SHP77 treated with DMSO at 0.1 percent for 48 hours (cell line): ENCODE data around the gene TEKT3.

Experiments
- DNase-seq: peaks from one replicate; lab custom pipeline; 2025; lab: John Stamatoyannopoulos, UW

TEKT3 gene

DNA sequence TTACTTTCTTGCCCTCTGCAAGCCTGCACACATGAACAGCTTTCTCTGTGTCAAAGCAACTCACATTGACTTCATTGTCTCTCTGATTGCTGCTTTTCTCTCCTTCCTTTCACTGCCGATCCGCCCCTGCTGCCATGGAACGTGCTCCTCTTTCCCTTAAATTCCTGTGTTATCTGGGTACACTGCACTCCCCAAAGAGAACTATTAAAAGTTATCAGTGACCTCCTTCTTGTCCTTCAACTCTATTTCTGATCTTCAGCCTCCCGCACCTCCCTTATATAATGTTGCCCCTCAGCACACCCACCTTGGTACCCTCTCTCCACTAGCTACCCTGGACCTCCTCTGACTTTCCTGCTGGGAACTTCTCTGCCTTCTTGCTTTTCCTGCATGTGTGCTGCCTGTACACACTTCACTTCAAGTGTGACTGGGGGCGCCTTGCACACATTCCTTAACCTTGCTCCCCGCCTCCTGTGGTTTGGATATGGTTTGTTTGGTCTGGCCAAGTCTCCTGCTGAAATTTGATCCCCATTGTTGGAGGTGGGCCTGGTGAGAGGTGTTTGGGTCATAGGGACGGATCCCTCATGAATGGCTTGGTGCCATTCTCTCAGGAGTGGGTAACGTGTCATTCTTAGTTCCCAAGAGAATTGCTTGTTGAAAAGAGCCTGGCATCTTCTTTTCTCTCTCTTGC is 49.6 kb downstream of the TEKT3 start:
- DNase-seq = no peak

DNA sequence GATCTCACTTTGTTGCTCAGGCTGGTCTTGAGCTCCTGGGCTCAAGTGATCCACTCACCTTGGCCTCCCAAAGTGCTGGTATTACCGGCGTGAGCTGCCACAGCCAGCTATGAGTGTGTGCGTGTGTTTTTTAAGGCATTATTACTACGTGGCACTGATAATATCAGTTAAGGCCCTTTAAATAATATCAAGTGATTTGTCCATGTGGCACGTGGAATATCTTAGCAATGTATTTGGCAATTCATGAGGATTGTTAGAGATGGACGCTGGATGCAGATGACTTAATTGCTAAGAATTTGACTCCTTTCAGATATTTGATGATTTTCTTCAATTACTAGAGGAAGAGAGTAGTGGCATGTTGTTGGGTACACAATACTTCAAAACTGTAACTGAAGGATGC is 50.8 kb downstream of the TEKT3 start:
- DNase-seq = no peak

DNA sequence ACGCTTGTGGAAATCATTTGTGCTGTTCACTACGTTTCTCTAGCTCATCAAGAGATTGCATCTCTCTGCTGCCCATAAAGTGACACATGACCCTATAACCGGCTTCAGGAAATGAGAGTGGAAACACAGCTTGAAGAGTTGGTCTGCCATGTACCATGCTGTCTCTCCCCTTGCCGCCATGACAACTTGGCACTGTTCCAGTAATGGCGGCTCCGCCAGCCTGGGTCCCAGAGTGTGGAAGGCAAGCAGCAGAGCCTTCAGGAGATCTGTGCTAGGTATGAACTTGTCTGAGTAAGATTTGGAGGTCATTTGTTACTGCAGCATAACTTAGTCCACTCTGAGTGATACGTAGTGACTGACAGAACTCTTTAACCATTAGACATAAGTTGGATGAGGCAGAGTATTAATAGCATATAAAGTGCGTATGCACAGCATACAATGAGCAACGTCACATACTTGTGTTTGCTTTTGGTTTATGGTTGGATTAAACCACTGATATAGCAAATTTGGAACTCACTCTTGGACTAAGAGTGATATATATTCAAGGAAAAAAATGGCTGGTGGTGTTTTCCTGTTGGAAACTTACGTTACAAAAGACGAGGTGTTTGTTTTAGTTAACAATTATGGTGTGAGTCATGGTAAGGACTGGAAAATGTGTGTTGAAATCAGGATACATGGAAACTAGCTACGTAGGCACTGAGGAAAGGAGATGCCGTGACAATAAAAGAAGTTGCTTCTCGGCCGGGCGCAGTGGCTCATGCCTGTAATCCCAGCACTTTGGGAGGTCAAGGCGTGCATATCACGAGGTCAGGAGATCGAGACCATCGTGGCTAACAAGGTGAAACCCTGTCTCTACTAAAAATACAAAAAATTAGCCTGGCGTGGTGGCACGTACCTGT is 51.9 kb downstream of the TEKT3 start:
- peak; percentile 79 for DNase-seq

DNA sequence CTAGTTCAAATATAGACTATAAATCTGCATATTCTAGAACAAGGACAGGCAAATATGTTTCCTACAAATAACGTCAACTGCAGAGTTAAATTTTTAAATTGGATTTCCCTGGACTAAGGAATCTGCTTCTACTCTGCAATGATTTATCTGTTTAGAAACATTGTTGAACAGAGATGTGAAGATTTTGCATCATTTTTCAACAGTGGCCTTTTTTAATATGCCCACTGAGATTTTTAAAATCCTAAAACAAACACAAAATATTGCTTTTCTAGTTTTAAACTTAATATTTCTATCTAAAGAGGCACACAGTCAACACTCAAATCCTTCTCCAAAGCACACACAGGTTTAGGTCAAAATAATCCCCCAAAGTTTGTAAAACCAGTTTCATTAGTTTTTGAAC is 52.5 kb downstream of the TEKT3 start:
- DNase-seq = no peak

DNA sequence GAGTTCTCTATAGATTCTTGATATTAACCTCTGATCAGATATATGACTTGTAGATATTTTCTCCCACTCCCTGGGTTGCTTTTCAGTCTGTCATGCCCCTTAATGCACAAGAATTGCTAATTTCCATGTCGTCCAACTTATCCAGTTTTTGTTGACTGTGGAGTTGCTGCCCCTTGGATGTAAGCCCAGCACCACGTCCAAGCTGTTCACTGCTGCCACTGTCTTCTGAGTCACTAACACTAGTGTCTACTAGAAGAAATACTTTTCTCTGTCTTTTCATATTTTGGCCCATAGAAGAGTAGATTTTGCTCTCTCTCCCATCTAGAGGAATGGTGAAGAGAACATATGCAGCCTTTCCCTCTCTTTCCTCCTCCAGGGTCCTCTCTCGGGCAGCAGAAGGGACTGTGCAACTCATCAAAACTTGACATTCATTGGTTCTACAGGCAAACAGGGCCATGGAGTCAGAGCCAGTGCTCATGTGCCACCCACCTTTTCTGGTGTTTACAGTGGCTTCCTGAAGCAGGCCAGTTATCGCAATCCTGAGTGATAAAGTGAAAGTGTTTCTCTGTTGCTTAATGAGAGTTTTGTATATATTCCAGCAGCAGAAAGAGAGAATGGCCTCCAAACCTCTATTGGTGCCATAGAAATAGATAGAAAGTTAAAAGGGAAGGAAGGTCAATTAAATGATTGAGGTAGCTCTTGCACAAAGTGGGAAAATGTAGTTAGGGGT is 53.7 kb downstream of the TEKT3 start:
- DNase-seq = no peak

DNA sequence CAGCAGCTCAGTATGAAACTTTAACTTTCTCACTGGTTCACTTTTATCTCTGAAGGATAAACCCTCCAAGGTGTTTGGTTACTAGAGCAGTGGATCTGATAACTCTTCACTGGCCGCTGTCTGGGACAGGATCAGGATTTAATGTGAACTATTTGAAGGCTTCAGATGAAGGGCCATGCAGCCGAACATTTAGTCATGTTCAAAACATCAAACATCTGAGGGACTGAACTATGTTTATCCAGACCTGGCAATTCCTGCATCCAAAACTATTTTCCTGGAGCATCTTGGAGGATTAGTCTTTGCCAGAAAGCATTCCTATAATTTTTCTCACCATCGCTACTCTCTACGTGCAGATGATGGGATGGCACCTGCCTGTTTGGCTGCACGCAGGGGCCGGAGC is 55.9 kb downstream of the TEKT3 start:
- no peak for DNase-seq

DNA sequence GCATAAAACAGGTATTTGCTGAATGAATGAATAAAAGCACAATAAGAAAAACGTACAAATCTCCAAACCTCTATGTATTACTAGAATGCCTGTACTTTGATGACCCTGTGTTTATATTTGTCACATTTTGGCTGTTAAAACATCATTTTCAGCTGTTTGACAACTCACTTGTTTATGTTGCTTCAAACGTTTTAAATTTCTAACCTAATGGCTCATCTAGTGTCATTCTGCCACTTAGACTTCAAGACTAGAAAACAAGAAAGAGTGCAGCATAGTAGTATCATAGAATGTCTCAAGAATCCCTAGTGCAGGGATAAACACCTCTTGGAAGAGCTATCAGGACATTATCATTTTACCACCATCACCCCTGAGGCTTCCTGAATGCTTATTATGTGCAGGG is 56.9 kb downstream of the TEKT3 start:
- no peak for DNase-seq

DNA sequence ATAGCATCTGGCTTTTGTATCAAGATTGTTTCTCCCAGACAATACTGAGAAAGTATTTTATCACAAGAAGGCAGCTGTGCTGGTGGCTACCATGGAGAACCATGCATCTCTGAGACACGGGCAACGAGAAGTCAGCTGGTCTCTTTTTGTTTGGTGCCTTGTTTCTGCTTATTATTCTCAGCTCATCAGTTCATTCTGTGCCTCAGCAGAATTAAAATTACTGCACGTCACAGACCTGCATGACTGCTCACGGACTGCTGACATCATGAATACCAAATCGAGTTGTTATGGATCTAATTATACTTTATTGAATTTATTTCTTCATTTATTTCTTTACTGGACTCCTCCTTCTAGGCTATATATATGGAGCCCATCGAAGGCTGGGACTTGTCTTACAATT is 57.3 kb downstream of the TEKT3 start:
- DNase-seq = no peak

DNA sequence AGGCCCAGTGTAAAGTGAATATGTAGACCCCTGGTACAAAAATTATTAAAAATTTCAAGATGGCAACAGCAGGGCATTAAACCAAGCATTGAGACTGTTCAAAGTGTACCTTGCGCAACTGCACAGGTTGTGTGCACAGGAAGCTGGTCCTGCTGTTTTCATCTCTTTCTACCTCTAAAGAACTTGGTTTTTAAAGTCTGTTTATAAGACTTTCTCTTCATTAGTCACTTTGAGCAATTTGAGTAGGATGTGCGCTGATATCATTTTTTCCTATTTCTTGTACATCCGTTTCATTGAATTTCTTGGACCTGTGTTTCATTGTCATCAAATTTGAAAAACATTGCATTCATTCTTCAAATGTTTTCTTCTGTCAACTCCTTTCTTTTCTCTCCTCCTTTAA is 59.5 kb downstream of the TEKT3 start:
- DNase-seq = no peak

DNA sequence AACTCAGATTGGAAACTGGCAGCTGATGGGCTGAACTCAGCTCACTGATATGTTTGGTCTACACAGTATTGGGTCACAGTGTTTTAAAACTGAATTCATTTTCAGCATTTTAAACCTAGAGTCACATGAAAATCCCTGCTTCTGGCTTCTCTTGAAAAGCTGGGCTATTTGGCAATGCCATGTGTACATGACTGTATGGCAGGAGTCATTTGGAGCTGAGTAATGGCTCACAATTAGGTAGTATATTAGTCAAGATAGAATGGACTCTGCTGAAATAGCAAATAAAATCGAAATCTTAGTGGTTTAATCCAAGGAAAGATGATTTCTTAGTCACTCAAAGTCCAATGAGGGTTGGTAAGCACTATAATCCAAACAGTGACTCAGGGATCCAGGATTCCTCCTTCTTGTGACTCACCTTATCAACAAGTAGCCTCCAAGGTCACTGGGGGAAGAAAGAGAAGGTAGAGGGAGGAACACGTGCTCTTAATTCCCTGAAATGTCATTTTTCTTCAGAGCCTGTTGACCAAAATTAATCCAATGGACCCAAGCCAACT is 62.4 kb downstream of the TEKT3 start:
- no peak for DNase-seq

DNA sequence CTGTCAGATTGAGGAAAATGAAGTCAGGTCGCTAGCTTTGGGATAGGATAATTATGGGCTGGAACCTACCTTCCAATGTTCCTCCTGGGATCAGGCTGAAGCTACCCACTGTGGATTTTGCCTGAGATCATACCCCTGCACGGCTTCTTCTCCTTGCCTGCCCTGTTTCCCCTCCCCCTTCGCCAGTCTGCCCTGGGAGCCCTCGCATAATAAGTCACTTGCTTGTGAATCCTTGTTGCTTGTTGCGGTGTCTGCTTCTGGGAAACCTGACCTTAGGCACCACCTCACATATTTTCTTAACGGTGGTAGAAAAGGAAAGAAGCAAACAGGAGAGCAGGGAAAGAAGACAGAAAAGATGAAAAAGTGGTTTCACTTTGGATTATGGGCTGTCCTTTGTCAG is 63.0 kb downstream of the TEKT3 start:
- DNase-seq = peak; percentile 7

DNA sequence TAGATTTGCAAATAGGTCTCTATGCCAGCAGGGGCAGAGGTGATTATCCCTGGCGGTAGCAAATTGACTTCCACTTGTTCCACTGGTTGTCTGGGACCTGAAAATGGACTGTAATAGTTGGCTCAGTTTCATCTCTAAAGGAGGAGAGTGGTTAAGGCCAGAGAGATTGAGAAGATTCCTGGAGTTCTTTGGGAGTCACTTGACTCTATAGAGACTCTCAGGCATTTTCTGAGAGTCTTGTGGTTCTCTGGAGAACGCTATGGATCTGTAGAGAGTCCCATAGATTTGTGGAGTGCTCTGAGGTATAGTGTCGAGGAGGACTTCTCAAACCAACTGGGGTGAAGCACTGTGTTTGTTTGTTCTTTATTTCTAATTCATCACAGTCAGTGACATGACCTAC is 67.4 kb downstream of the TEKT3 start:
- DNase-seq = no peak

DNA sequence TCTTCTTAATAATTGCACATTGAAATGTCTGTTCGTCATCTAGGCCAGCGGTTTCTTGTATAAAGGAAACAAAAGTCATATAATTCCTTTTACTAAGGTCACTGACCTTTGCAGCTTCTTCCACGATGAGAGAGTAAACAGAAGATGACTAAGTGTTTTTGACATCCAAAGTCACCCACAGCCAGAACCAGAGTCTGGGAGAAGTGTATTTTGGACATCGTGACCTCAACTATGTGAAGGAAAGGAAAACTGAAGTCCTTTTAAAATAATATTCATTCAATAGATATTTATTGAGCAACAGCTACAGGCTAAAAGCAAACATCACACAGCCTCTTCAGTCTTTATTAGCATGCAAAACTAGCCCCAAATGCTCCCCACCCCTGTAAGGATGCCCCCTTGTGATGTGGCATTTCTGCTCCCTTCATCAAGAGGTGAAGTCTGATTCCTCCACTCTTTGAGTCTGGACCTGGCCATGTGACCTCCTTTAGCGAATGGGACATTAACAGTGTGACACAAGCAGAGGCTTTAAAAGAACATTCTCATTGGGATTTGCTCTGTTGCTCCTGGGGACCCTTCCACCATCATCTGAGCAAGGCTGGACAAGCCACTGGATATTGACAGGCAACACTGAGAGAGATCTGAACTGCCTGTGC is 68.1 kb downstream of the TEKT3 start:
- no peak for DNase-seq

DNA sequence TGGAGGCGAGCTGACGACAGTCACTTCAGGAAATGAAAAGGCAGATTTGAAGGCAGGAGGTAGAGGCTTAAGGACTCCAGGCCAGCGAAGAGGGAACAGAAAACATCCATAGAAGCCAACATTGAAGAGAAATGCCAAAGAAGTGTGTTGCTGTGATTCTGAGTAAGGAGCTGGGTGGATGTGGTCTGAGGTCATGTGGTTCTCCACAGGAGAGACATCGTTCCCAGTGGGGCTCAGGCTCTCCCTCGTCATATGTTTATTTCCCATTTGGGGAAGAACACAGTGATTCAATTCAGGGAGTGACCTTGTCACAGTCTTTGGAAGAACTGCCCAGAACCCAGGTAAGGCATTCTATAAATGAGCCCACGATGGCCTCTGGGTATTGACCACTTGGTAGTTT is 69.7 kb downstream of the TEKT3 start:
- DNase-seq = no peak

DNA sequence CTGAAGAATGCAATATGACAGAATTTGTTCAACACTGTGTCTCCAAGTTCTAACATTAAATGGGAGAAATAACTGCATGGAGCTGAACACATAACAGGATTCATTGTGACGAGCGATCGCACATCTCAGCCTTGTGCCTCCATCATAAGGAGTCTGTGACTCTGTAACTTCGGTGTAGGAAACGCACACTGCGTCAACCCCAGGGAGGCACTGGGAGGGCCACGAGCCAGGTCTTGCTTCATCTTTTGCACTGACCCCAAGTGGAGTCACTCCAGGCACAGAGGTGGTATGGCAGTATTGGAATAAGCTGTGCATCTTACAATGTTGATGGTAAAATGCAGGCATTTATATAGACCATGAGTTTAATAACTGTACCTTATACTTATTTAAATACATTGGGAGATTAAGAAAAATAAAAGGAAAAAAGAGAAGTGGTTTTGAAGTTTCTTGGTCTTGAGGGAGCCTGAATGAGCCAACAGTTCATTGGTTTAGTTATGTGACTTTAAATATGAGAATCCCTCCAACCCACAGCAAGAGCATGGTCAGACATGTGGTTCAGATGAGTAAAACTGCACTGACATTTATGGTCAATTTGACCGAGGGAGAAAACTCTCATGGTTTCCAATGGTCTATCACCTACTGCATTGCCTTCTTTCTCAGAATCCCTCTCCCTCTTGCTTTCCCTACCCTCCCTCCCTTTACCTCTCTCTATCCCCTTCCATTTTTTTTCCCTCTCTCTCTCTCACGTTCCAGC is 70.6 kb downstream of the TEKT3 start:
- no peak for DNase-seq

DNA sequence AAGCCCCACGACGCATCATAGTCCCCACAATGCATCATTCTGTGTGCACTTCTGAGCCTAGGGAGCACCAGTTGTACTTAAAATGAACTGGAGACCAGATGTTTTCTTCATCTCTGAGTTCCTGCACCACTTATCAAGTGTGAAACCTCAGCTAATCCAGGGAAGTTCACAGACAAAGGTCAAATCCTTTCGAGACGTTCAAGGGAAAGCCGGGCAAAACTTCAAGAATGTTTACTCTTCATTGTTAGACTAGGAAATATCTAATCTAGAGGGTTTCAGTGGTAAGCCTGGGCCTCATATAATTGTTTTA is 71.7 kb downstream of the TEKT3 start:
- DNase-seq = no peak

DNA sequence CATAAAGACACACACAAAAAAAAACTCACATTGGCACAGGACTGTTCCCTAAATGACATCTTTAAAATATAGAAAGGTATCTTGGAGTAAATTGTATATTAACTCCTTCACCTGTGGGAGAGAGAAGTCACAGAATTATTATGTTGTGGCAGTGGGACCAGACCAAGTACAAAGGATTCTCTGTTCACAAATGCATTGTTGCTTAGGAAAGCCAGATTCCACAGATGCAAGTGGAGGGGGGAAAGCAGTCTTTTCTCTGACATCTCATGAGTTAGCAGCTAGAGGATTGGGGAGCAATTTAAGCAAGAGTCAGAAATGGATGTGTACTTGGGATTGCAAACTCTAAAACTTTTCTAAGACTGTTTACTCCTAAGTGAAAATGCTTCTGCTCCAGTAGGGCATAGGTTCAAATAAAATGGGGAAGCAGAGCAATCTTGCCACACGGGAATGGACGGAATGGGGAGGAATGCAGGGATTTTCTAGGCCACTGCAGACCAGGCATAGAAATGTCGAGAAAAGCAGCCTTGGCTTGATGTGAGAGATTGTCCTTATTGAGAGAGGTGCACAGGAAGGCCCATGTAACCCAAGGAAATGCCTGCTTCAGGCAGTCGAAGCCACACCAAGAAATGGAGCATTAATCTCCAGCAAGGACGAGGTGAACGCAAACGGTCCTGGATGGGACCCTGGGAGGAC is 72.2 kb downstream of the TEKT3 start:
- no peak for DNase-seq

DNA sequence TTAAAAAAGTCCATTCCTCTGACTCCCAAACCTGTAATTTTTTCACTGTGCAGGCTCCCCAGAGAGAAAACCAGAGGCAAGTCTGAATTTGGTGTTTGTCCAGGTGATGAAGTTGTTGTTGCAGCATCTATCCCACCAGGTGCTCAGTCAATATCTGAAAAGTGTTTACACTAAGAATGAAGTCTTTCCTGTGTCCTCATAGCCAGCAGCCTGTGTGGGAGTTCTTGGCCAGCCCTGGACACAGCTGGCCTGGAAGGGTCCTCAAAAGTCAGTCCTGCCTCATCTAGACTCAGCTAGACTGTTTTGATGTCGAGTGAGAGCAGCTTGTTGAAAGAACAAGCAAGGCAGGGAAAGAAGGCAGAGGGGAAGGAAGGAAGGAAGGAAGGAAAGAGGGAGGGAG is 72.9 kb downstream of the TEKT3 start:
- no peak for DNase-seq

DNA sequence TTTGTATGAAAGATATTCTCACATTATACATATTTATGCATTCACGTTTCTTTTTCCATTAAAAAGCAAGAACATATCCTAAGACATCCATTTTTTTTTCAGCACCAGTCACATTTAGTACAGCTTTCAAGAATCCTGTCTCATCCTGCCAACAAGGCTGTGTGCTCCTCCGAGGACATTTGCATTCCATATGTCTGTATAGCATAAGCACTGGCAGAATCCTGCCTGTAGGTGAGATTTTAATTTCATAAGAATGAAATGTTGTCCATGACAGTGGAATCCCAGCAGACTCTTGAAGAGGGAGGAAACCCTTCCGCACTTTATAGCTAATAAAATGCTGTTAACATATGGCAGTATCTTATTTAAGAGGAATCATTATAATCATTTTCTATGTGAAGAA is 73.4 kb downstream of the TEKT3 start:
- DNase-seq = no peak

DNA sequence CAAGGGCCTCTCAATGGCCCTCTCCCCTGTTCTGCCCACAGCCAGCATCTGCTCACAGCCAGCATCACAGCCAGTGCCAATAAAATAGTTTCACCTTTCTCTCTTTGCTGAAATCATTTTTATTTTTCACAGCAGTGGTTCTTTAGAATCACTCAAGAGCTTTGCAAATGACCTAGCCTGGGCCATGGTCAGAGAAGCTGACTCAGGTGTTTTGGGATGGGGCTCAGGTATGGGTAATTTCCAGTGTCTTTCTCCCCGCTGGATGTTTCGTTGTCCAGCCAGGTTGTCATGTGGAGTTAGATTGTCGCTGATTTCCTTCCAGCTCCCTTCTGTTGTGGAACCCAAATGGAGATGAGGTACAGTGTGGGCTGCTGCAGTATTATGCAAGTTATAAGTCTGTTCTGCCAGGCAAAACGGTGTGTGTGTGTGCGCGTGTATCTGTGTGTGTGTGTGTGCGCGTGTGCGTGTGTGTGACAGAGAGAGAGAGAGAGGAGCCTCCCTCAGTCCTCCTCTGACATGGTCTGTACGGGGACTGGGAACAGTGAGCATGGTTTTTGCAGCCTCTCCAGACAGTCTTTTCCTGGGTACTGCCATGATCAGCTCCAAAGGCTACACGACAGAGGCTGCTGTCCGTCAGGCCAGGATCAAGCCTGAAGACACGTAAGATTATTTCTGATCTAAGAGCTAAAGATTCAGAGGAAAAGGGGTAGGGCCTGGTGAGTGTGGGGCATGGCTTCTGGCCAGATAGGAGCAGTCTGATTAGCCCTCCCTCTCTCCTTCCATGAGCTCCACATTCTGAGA is 74.9 kb downstream of the TEKT3 start:
- no peak for DNase-seq
